ENCODE data around the gene SLC44A2. TPM values are rescaled to one million over a fixed set of nuclear protein-coding genes. Genes with fewer than 3 reads are reported as not detected.
A peak's percentile ranks its signal among the peaks of the same experiment; 100 is the strongest.

The SLC44A2 gene
- total and polyA plus RNA-seq, 2 of the 13 experiments (the other 11 are each of a cell fraction or from before 2014, with no cell fraction given), result 2.4 to 5.6 TPM

DNA sequence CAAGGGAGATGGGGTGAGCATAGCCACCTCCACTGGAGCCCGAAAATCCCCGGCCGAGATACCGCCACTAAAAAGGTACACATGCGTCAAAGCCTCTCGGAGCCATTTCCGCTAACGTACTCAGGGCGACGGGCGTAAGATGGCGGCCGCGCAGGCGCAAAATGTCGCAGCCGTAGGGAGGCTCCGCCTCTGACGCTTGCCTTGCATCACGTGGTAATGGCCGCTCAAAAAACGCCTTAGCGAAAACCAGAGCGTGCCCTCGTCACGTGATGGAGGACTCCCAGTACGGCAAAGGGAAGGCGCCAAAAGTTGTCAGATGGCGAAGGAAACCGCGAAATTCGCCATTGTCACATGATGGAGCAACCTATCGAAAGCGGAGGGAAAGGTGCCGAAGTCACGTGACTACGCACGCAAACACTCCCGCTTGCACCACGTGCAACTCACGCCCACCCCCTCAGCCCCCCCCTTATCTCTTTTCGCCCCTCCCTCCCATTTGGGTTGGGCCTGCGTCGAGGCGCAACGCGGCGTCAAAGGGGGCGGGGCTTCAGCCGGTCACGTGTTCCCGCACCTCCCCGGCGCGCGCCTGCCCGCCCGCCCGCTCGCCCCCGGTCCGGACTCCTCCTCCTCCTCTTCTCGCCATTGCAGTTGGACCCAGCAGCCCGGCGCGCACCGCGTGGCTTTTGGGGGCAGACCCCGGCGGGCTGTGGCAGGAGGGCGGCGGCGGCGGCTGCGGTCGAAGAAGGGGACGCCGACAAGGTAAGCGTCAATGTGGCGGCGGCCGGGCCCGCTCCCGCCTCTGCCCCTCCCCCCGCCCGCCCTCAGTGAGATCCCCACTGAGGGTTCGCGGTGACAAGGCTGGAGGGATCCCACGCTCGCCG lies 28.6 kb downstream of the SLC44A2 start, which contains the start of gene ILF3 (continued):
- TF ChIP-seq LCORL (IDR thresholded peaks at IDR 0.05), result peak; percentile 95
- TF ChIP-seq LCORL (CRISPR knock-in tag; IDR thresholded peaks at IDR 0.05), result peak; percentile 84
- no peak; the same call in none of the 2 replicates for TF ChIP-seq HMG20B (CRISPR knock-in tag; conservative IDR thresholded peaks at IDR 0.05)
- TF ChIP-seq ZNF703 (CRISPR knock-in tag; IDR thresholded peaks at IDR 0.05; ENCODE audit: borderline replicate concordance), result no peak
- TF ChIP-seq SP1 (IDR thresholded peaks at IDR 0.05), result no peak
- TF ChIP-seq SP1 (CRISPR knock-in tag; IDR thresholded peaks at IDR 0.05), result peak; percentile 85
- no peak for TF ChIP-seq ZNF556 (CRISPR knock-in tag; IDR thresholded peaks at IDR 0.05; ENCODE audit: borderline replicate concordance)
- TF ChIP-seq PAX8 (CRISPR knock-in tag; IDR thresholded peaks at IDR 0.05; ENCODE audit: borderline replicate concordance), result no peak
- TF ChIP-seq, protein P1, sequence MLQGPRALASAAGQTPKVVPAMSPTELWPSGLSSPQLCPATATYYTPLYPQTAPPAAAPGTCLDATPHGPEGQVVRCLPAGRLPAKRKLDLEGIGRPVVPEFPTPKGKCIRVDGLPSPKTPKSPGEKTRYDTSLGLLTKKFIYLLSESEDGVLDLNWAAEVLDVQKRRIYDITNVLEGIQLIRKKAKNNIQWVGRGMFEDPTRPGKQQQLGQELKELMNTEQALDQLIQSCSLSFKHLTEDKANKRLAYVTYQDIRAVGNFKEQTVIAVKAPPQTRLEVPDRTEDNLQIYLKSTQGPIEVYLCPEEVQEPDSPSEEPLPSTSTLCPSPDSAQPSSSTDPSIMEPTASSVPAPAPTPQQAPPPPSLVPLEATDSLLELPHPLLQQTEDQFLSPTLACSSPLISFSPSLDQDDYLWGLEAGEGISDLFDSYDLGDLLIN (CRISPR knock-in tag; IDR thresholded peaks at IDR 0.05; ENCODE audit: borderline replicate concordance), result no peak
- TF ChIP-seq, protein P2, sequence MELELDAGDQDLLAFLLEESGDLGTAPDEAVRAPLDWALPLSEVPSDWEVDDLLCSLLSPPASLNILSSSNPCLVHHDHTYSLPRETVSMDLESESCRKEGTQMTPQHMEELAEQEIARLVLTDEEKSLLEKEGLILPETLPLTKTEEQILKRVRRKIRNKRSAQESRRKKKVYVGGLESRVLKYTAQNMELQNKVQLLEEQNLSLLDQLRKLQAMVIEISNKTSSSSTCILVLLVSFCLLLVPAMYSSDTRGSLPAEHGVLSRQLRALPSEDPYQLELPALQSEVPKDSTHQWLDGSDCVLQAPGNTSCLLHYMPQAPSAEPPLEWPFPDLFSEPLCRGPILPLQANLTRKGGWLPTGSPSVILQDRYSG (CRISPR knock-in tag; IDR thresholded peaks at IDR 0.05), result no peak; the same call in 1 of the 2 replicates
- TF ChIP-seq, protein P3, sequence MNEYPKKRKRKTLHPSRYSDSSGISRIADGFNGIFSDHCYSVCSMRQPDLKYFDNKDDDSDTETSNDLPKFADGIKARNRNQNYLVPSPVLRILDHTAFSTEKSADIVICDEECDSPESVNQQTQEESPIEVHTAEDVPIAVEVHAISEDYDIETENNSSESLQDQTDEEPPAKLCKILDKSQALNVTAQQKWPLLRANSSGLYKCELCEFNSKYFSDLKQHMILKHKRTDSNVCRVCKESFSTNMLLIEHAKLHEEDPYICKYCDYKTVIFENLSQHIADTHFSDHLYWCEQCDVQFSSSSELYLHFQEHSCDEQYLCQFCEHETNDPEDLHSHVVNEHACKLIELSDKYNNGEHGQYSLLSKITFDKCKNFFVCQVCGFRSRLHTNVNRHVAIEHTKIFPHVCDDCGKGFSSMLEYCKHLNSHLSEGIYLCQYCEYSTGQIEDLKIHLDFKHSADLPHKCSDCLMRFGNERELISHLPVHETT (CRISPR knock-in tag; conservative IDR thresholded peaks at IDR 0.05), result peak; percentile 95
- no peak for TF ChIP-seq ATAD3A (CRISPR knock-in tag; IDR thresholded peaks at IDR 0.05)
- no peak for TF ChIP-seq CC2D1A (CRISPR knock-in tag; IDR thresholded peaks at IDR 0.05)
- TF ChIP-seq ZNF256 (CRISPR knock-in tag; conservative IDR thresholded peaks at IDR 0.05), result no peak
- TF ChIP-seq ZNF510 (CRISPR knock-in tag; IDR thresholded peaks at IDR 0.05; ENCODE audit: low read depth), result 0 out of 2 replicates have a peak, but pooled peaks have one; percentile 65
- TF ChIP-seq PAXIP1 (CRISPR knock-in tag; conservative IDR thresholded peaks at IDR 0.05), result peak; percentile 75
- peak; percentile 45; the same call in 1 of the 2 replicates for TF ChIP-seq GZF1 (CRISPR knock-in tag; IDR thresholded peaks at IDR 0.05)
- peak; percentile 37; the same call in 1 of the 2 replicates for TF ChIP-seq MEIS2 (CRISPR knock-in tag; IDR thresholded peaks at IDR 0.05)
- no peak for TF ChIP-seq ZNF484 (CRISPR knock-in tag; IDR thresholded peaks at IDR 0.05; ENCODE audit: borderline replicate concordance, low read depth)
- peak; percentile 96 for TF ChIP-seq GATAD1 (CRISPR knock-in tag; IDR thresholded peaks at IDR 0.05)
- 0 out of 2 replicates have a peak, but pooled peaks have one; percentile 65 for TF ChIP-seq TIGD3 (CRISPR knock-in tag; IDR thresholded peaks at IDR 0.05; ENCODE audit: borderline replicate concordance)

Measured in HepG2 (cell line).